ENCODE data around the gene ALG9. TPM values are rescaled to one million over a fixed set of nuclear protein-coding genes. Genes with fewer than 3 reads are reported as not detected.

ALG9 gene
- total RNA-seq, 1 experiment from 2014 or later, result 27.8 TPM

DNA sequence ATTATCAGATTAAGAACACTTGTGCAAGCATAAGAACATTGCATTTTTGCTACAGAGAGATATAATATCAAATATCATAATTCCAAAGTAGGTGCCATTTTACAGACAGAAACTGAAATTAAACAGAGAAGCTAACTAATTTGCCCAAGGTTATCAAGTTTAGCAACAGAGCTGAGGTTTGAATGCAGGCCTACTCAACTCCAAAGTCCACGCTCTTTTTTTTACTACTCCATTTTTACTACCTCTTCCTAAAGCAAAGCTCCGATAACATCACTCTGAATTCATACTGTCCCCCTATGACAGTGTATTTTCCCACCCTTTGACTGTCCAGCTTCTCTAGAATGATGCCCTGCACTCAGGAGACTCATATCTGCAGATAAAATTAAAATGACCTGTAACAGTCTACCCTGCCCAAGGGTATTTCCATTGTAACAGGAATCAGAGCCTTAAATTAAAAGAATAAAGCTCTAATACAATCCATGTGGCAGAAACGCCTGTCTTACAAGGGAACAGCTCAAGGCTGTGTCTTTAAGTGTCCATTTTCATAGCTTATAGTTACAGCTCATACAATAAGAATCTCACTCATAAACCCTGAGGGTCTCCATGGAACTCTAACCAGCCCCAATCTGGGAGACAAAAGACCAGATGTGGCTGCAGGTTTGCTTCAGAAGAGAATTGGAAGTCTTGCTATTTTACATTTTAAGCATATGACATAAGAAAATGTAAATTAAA, 36.8 kb downstream of the ALG9 start:
- intact Hi-C loops (cut with micrococcal nuclease; ENCODE audit: unreplicated experiment), result no loop called here
- no peak overlapping the region for H3K4me3 ChIP-seq
- no peaks in the 10 kb centered on the region for H3K79me2 ChIP-seq (ENCODE audit: low read depth)
- H3K9me2 ChIP-seq (ENCODE audit: insufficient read depth), result no peaks in the 10 kb centered on the region
- ChIA-PET CTCF (interaction anchor here (0.6 kb wide), 1 partner anchor 51 kb away, joined by 3 read pairs; no protein-coding TSS in a partner anchor), POLR2A (ENCODE audit: unreplicated experiment) (no interaction called here)
- no peak for TF ChIP-seq CTCF (conservative IDR thresholded peaks at IDR 0.05)
- no peak for TF ChIP-seq EZH2 (IDR thresholded peaks at IDR 0.05; ENCODE audit: low read depth)
- no peaks in the 10 kb centered on the region for H4K20me1 ChIP-seq (ENCODE audit: insufficient read depth)
- no peak for DNase-seq
- no peaks in the 10 kb centered on the region for H3K27me3 ChIP-seq (ENCODE audit: insufficient read depth, low read depth)
- no peaks in the 10 kb centered on the region for H3K9me3 ChIP-seq (ENCODE audit: insufficient read depth, low read depth)
- no peaks in the 10 kb centered on the region for H3F3A ChIP-seq (ENCODE audit: insufficient read depth, low read depth)
- peaks cover 32% of the 10 kb centered on the region for H3K36me3 ChIP-seq (ENCODE audit: low read depth)
- H3K27ac ChIP-seq, result no peak overlapping the region
- peaks cover 14% of the 10 kb centered on the region for H3K4me1 ChIP-seq (replicated peaks; ENCODE audit: insufficient read depth)
- no TSS peak for BruUV-seq (replicated peaks)
- no peak overlapping the region for H2AFZ ChIP-seq
- no peak overlapping the region for H3K4me2 ChIP-seq

- TF ChIP-seq CTCF (conservative IDR thresholded peaks at IDR 0.05) (no peak), EZH2 (IDR thresholded peaks at IDR 0.05; ENCODE audit: low read depth) (no peak)
- POLR2A ChIA-PET (ENCODE audit: unreplicated experiment), result no interaction called here
- no peak overlapping the region for H3K4me2 ChIP-seq
- BruUV-seq (replicated peaks), result no TSS peak
- H3K79me2 ChIP-seq (ENCODE audit: low read depth), result no peaks in the 10 kb centered on the region
- intact Hi-C loops (cut with micrococcal nuclease; ENCODE audit: unreplicated experiment), result no loop called here
- H3K4me1 ChIP-seq (replicated peaks; ENCODE audit: insufficient read depth), result peaks cover 13% of the 10 kb centered on the region
- no peaks in the 10 kb centered on the region for H3K9me2 ChIP-seq (ENCODE audit: insufficient read depth)
- H3K27ac ChIP-seq, result no peak overlapping the region
- no peaks in the 10 kb centered on the region for H3K27me3 ChIP-seq (ENCODE audit: insufficient read depth, low read depth)
- H3K4me3 ChIP-seq, result no peak overlapping the region
- CTCF ChIA-PET, result no interaction called here
- no peaks in the 10 kb centered on the region for H4K20me1 ChIP-seq (ENCODE audit: insufficient read depth)
- H3F3A ChIP-seq (ENCODE audit: insufficient read depth, low read depth), result no peaks in the 10 kb centered on the region
- H2AFZ ChIP-seq, result no peak overlapping the region
- no peaks in the 10 kb centered on the region for H3K9me3 ChIP-seq (ENCODE audit: insufficient read depth, low read depth)
- no peak for DNase-seq
- H3K36me3 ChIP-seq (ENCODE audit: low read depth), result peaks cover 29% of the 10 kb centered on the region
These were observed 37.9 kb downstream of the ALG9 start for GRCh38 chr11:111833524-111833923.

DNA sequence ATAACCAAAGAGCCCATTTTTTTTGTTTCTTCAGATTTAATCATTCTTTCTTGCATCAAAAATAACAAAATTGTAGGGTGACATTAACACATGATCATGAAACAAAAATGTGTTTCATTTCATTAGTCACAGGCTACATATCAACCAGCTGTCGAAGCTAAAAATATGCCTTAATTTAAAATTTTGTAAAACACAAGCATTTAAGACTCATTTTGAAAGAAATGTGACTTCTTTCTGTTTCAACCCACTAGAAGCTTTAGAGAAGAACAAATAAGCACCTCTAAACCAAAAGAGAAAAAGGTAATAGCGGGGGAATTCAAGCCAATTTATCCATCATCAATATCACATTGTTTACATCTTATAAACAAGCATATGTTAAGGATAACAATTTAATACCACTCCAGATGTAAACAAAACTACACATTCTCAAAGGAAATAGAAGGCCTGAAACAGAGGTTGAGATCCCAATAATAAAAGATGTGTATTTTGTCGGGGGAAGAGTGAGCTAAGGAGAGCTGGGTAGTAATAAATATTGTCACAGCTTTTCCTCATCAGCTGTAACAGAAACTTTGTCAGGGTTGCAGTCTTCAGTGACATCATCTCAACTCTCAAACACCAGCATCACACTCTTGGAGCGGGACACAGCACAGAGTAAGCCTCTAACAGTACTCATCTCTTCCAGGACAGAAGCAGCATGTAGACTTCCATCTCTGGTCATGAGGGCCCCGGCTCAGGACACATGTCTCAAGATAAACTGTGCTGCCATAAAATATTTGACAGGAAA, 42.0 kb downstream of the ALG9 start:
- no peaks in the 10 kb centered on the region for H3K4me1 ChIP-seq (replicated peaks; ENCODE audit: insufficient read depth)
- no peak overlapping the region for H3K4me2 ChIP-seq
- CTCF ChIA-PET, result no interaction called here
- no peak for DNase-seq
- H3K9me2 ChIP-seq (ENCODE audit: insufficient read depth), result no peaks in the 10 kb centered on the region
- H2AFZ ChIP-seq, result no peak overlapping the region
- H3K36me3 ChIP-seq (ENCODE audit: low read depth), result no peaks in the 10 kb centered on the region; the same call in 1 of the 2 replicates
- no peaks in the 10 kb centered on the region for H3K27me3 ChIP-seq (ENCODE audit: insufficient read depth, low read depth)
- no peak overlapping the region for H3K4me3 ChIP-seq
- no peaks in the 10 kb centered on the region for H4K20me1 ChIP-seq (ENCODE audit: insufficient read depth)
- intact Hi-C loops (cut with micrococcal nuclease; ENCODE audit: unreplicated experiment), result no loop called here
- POLR2A ChIA-PET (ENCODE audit: unreplicated experiment), result no interaction called here
- H3K27ac ChIP-seq, result no peak overlapping the region
- no peaks in the 10 kb centered on the region for H3K9me3 ChIP-seq (ENCODE audit: insufficient read depth, low read depth)
- no peaks in the 10 kb centered on the region for H3K79me2 ChIP-seq (ENCODE audit: low read depth)
- no peaks in the 10 kb centered on the region for H3F3A ChIP-seq (ENCODE audit: insufficient read depth, low read depth)
- no TSS peak for BruUV-seq (replicated peaks)
- no peak for TF ChIP-seq CTCF (conservative IDR thresholded peaks at IDR 0.05)
- TF ChIP-seq EZH2 (IDR thresholded peaks at IDR 0.05; ENCODE audit: low read depth), result no peak
